Neuronal stem cell (in vitro differentiated cells): ENCODE measurements around the gene PIGR.

Experiments used
- DNase-seq: peaks from one replicate; pipeline ENCODE4 v3.0.0-alpha.2; 2013; ENCODE audit warnings: low spot score
- H2AFZ ChIP-seq: one replicate; pipeline ENCODE4 v1.6.1; 2013; ENCODE audit warnings: mild to moderate bottlenecking, low read length, inconsistent platforms
- H2AK5ac ChIP-seq: 2 replicates; pipeline ENCODE4 v1.6.1; 2013; ENCODE audit warnings: low read depth, mild to moderate bottlenecking, inconsistent platforms, low read length, moderate library complexity, mixed read lengths
- H2BK120ac ChIP-seq: 2 replicates; pipeline ENCODE4 v1.6.1; 2013; ENCODE audit warnings: low read depth, mild to moderate bottlenecking, inconsistent platforms, low read length, moderate library complexity, mixed read lengths
- H2BK12ac ChIP-seq: one replicate; pipeline ENCODE4 v1.6.1; 2013; ENCODE audit warnings: low read length, inconsistent platforms
- H2BK15ac ChIP-seq: 2 replicates; pipeline ENCODE4 v1.6.1; 2013; ENCODE audit warnings: mild to moderate bottlenecking, low read length, inconsistent platforms, mixed read lengths
- H2BK5ac ChIP-seq: one replicate; pipeline ENCODE4 v1.6.1; 2013; ENCODE audit warnings: inconsistent platforms, mild to moderate bottlenecking, low read length, moderate library complexity
- H3K14ac ChIP-seq: one replicate; pipeline ENCODE4 v1.6.1; 2013; ENCODE audit warnings: low read length, inconsistent platforms
- H3K18ac ChIP-seq: 2 replicates; pipeline ENCODE4 v1.6.1; 2013; ENCODE audit warnings: low read length, inconsistent platforms
- H3K23ac ChIP-seq: 2 replicates; pipeline ENCODE4 v1.6.1; 2013; ENCODE audit warnings: low read depth, mild to moderate bottlenecking, mixed read lengths, low read length, inconsistent platforms; ENCODE audit not compliant: poor library complexity
- H3K27ac ChIP-seq: replicated peaks from 3 replicates; pipeline ENCODE4 v1.5.1; 2013; ENCODE audit warnings: low read length, inconsistent platforms
- H3K27me3 ChIP-seq, 3 experiments: 2 replicates each; pipeline ENCODE4 v1.6.1; 2013; ENCODE audit warnings: low read length in 3 of 3, mild to moderate bottlenecking in 2 of 3, inconsistent platforms in 1 of 3, low read depth in 1 of 3, mixed read lengths in 1 of 3, moderate library complexity in 1 of 3; ENCODE audit not compliant: control insufficient read depth in 3 of 3, insufficient read depth in 3 of 3
- H3K36me3 ChIP-seq, 2 donors: replicated peaks in 1 of 2; 2 replicates each; pipeline ENCODE4 v1.6.1; 2013; ENCODE audit warnings: low read length in 2 of 2; ENCODE audit not compliant: control insufficient read depth in 2 of 2, insufficient read depth in 2 of 2
- H3K4ac ChIP-seq: 2 replicates; pipeline ENCODE4 v1.6.1; 2013; ENCODE audit warnings: inconsistent platforms, mild to moderate bottlenecking, low read length, moderate library complexity
- H3K4me1 ChIP-seq, 2 donors: 1 replicate in 1 of 2; 2 replicates in 1 of 2; pipeline ENCODE4 v1.6.1; 2013; ENCODE audit warnings: low read length in 2 of 2, low read depth in 1 of 2; ENCODE audit not compliant: control insufficient read depth in 2 of 2, insufficient read depth in 1 of 2
- H3K4me2 ChIP-seq: one replicate; pipeline ENCODE4 v1.6.1; 2013; ENCODE audit warnings: mild to moderate bottlenecking, low read length, inconsistent platforms; ENCODE audit not compliant: insufficient read depth, poor library complexity, severe bottlenecking
- H3K4me3 ChIP-seq, 2 donors: 2 replicates each; pipeline ENCODE4 v1.5.1; 2013; ENCODE audit warnings: low read length in 2 of 2, mild to moderate bottlenecking in 2 of 2, inconsistent platforms in 1 of 2, moderate library complexity in 1 of 2
- H3K79me1 ChIP-seq: one replicate; pipeline ENCODE4 v1.6.1; 2013; ENCODE audit warnings: low read depth, mild to moderate bottlenecking, inconsistent platforms, low read length, moderate library complexity
- H3K9ac ChIP-seq: one replicate; pipeline ENCODE4 v1.6.1; 2013; ENCODE audit warnings: mild to moderate bottlenecking, low read depth, low read length, inconsistent platforms; ENCODE audit not compliant: poor library complexity
- H3K9me3 ChIP-seq, 2 donors: replicated peaks in 1 of 2; 2 replicates each; pipeline versions ENCODE3 to v1.6.1; 2013; ENCODE audit warnings: low read length in 2 of 2, mild to moderate bottlenecking in 2 of 2, inconsistent platforms in 1 of 2, low read depth in 1 of 2, mixed read lengths in 1 of 2, moderate library complexity in 1 of 2; ENCODE audit not compliant: control insufficient read depth in 2 of 2, insufficient read depth in 1 of 2
- H4K8ac ChIP-seq: one replicate; pipeline ENCODE4 v1.6.1; 2013; ENCODE audit warnings: low read depth, mild to moderate bottlenecking, inconsistent platforms, low read length, moderate library complexity
- H4K91ac ChIP-seq: one replicate; pipeline ENCODE4 v1.6.1; 2013; ENCODE audit warnings: low read length, low read depth, mild to moderate bottlenecking, inconsistent platforms; ENCODE audit not compliant: poor library complexity
- WGBS, 2 donors: extraction: QIAGEN DNeasy Blood & Tissue Kit; methylation state at CpG; one replicate each; pipeline ENCODE4 v1.1.7; 2013; ENCODE audit warnings: missing lambda C conversion rate in 2 of 2, mixed read lengths in 1 of 2; ENCODE audit not compliant: insufficient read length in 2 of 2, insufficient replicate concordance in 1 of 2; ENCODE audit errors: extremely low coverage in 2 of 2; 5-methylcytosine and 5-hydroxymethylcytosine counted together

PIGR gene

GRCh38 chr1:206937425-206937824 is 8.8 kb downstream of the PIGR start:
- Histone ChIP-seq H3K23ac (no peak overlapping the region), H3K14ac (no peak overlapping the region), H2AFZ (no peak overlapping the region), H2BK12ac (no peak overlapping the region), H3K4me3 (no peak overlapping the region), H4K8ac (no peak overlapping the region), H3K4ac (no peak overlapping the region), H2BK5ac (no peak overlapping the region), H4K91ac (no peak overlapping the region), H3K9me3 (no peaks in the 10 kb centered on the region), H3K27ac (no peak overlapping the region), H2BK15ac (no peak overlapping the region), H3K4me1 (no peaks in the 10 kb centered on the region), H3K27me3 (peaks cover 0 to 6% (median 0%) of the 10 kb centered on the region in 3 experiments), H3K4me2 (no peak overlapping the region), H3K36me3 (no peaks in the 10 kb centered on the region), H3K9ac (no peak overlapping the region), H3K79me1 (no peaks in the 10 kb centered on the region), H3K18ac (no peak overlapping the region), H2AK5ac (no peak overlapping the region), H2BK120ac (no peak overlapping the region)
- no peak for DNase-seq
- no CpG with 5 or more reads among the region's 6 CpGs for WGBS, 2 donors

GRCh38 chr1:206935491-206936067 is 10.7 kb downstream of the PIGR start:
- H2AFZ ChIP-seq: no peak overlapping the region
- no peak overlapping the region for H4K8ac ChIP-seq
- no peak overlapping the region for H2BK12ac ChIP-seq
- no peaks in the 10 kb centered on the region for H3K4me1 ChIP-seq
- no peak for DNase-seq
- no peak overlapping the region for H2BK120ac ChIP-seq
- H3K9ac ChIP-seq: no peak overlapping the region
- H3K4me3 ChIP-seq: no peak overlapping the region
- H3K4me2 ChIP-seq: no peak overlapping the region
- no peaks in the 10 kb centered on the region for H3K27me3 ChIP-seq
- no peaks in the 10 kb centered on the region for H3K79me1 ChIP-seq
- no peak overlapping the region for H2BK15ac ChIP-seq
- H3K14ac ChIP-seq: no peak overlapping the region
- no CpG with 5 or more reads among the region's 19 CpGs for WGBS, 2 donors
- no peak overlapping the region for H2AK5ac ChIP-seq
- H3K23ac ChIP-seq: peak overlapping the region; percentile 18
- H3K4ac ChIP-seq: no peak overlapping the region
- no peak overlapping the region for H3K18ac ChIP-seq
- H3K36me3 ChIP-seq: no peaks in the 10 kb centered on the region
- H4K91ac ChIP-seq: no peak overlapping the region
- no peak overlapping the region for H3K27ac ChIP-seq
- no peak overlapping the region for H2BK5ac ChIP-seq
- H3K9me3 ChIP-seq: no peaks in the 10 kb centered on the region

GRCh38 chr1:206933333-206933945 is 12.8 kb downstream of the PIGR start:
- Histone ChIP-seq H2AK5ac (no peak overlapping the region), H3K36me3 (no peaks in the 10 kb centered on the region), H2BK5ac (no peak overlapping the region), H2AFZ (no peak overlapping the region), H4K8ac (no peak overlapping the region), H3K4me1 (no peaks in the 10 kb centered on the region), H2BK12ac (no peak overlapping the region), H3K4ac (no peak overlapping the region), H2BK15ac (no peak overlapping the region), H3K79me1 (no peaks in the 10 kb centered on the region), H4K91ac (no peak overlapping the region), H2BK120ac (no peak overlapping the region), H3K23ac (no peak overlapping the region), H3K14ac (no peak overlapping the region), H3K4me3 (no peak overlapping the region), H3K9me3 (no peaks in the 10 kb centered on the region), H3K4me2 (no peak overlapping the region), H3K9ac (no peak overlapping the region), H3K18ac (no peak overlapping the region), H3K27me3 (no peaks in the 10 kb centered on the region), H3K27ac (no peak overlapping the region)
- no CpG with 5 or more reads among the region's 8 CpGs for whole genome bisulfite sequencing, 2 donors
- no peak for DNase-seq

- H3K9me3 ChIP-seq: no peaks in the 10 kb centered on the region
- no peak overlapping the region for H2AFZ ChIP-seq
- H3K27ac ChIP-seq: no peak overlapping the region
- peak overlapping the region; percentile 23 for H4K8ac ChIP-seq
- H3K4me2 ChIP-seq: no peak overlapping the region
- H3K4me1 ChIP-seq: no peaks in the 10 kb centered on the region
- H2BK120ac ChIP-seq: no peak overlapping the region
- H2BK5ac ChIP-seq: no peak overlapping the region
- no peak overlapping the region for H3K9ac ChIP-seq
- H3K23ac ChIP-seq: no peak overlapping the region
- no peak overlapping the region for H2BK12ac ChIP-seq
- WGBS, 2 donors: no CpG with 5 or more reads among the region's 8 CpGs
- H3K27me3 ChIP-seq: no peaks in the 10 kb centered on the region
- H2AK5ac ChIP-seq: no peak overlapping the region
- DNase-seq: no peak
- no peak overlapping the region for H4K91ac ChIP-seq
- peak overlapping the region; percentile 3 for H3K18ac ChIP-seq
- H3K14ac ChIP-seq: no peak overlapping the region
- H3K79me1 ChIP-seq: no peaks in the 10 kb centered on the region
- H3K36me3 ChIP-seq: no peaks in the 10 kb centered on the region
- no peak overlapping the region for H2BK15ac ChIP-seq
- no peak overlapping the region for H3K4me3 ChIP-seq
- H3K4ac ChIP-seq: no peak overlapping the region
These were observed 14.1 kb downstream of the PIGR start for GRCh38 chr1:206932177-206932576.
